DOHH2 (cell line): ENCODE measurements around the gene DDIAS.

Experiments
- H3F3A ChIP-seq: fragments of 200-600 bp; sonication (generic), shearing (Covaris generic); 2 replicates; pipeline ENCODE4 v1.6.0; 2016; ENCODE audit warnings: antibody characterized with exemption, mild to moderate bottlenecking; ENCODE audit not compliant: control insufficient read depth, insufficient read depth
- H3K27ac ChIP-seq: fragments of 200-600 bp; sonication (generic); 2 replicates; pipeline ENCODE4 v1.5.1; 2014; ENCODE audit warnings: low read depth, mild to moderate bottlenecking, low read length, moderate library complexity
- H3K27me3 ChIP-seq: fragments of 200-600 bp; sonication (generic); 2 replicates; pipeline ENCODE4 v1.6.1; 2014; ENCODE audit warnings: mild to moderate bottlenecking, low read length, mixed read lengths; ENCODE audit not compliant: control insufficient read depth
- H3K36me3 ChIP-seq: fragments of 200-600 bp; sonication (generic); 2 replicates; pipeline ENCODE4 v1.6.1; 2014; ENCODE audit warnings: mild to moderate bottlenecking, low read length, moderate library complexity, mixed read lengths; ENCODE audit not compliant: control insufficient read depth
- H3K4me1 ChIP-seq: fragments of 200-600 bp; sonication (generic); 2 replicates; pipeline ENCODE4 v1.6.1; 2014; ENCODE audit warnings: mild to moderate bottlenecking, low read length, mixed read lengths; ENCODE audit not compliant: control insufficient read depth
- H3K4me2 ChIP-seq: fragments of 200-600 bp; sonication (generic); 2 replicates; pipeline ENCODE4 v1.6.0; 2014; ENCODE audit warnings: mild to moderate bottlenecking, low read length, moderate library complexity
- H3K4me3 ChIP-seq: fragments of 200-600 bp; sonication (generic); 2 replicates; pipeline ENCODE4 v1.5.1; 2014; ENCODE audit warnings: mild to moderate bottlenecking, low read length, mixed read lengths
- H3K79me2 ChIP-seq: fragments of 200-600 bp; sonication (generic); 2 replicates; pipeline ENCODE4 v1.6.1; 2014; ENCODE audit warnings: mild to moderate bottlenecking, low read length, mixed read lengths; ENCODE audit not compliant: control insufficient read depth
- H3K9me2 ChIP-seq: fragments of 200-600 bp; sonication (generic); replicated peaks from 2 replicates; pipeline ENCODE4 v1.6.1; 2014; ENCODE audit warnings: mild to moderate bottlenecking, low read length, mixed read lengths; ENCODE audit not compliant: control insufficient read depth
- H3K9me3 ChIP-seq: fragments of 200-600 bp; sonication (generic); 2 replicates; pipeline ENCODE4 v1.6.1; 2014; ENCODE audit warnings: antibody characterized with exemption, low read length, mixed read lengths; ENCODE audit not compliant: control insufficient read depth, insufficient read depth
- H4K20me1 ChIP-seq: fragments of 200-600 bp; sonication (generic); 2 replicates; pipeline ENCODE4 v1.6.0; 2014; ENCODE audit warnings: low read depth, mild to moderate bottlenecking, antibody characterized with exemption, low read length, moderate library complexity; ENCODE audit not compliant: control insufficient read depth, insufficient read depth
- EZH2phosphoT487 ChIP-seq: fragments of 200-600 bp; sonication (generic); IDR thresholded peaks from 2 replicates; pipeline ENCODE4 v1.6.1; 2017; ENCODE audit warnings: borderline replicate concordance, mild to moderate bottlenecking, antibody characterized with exemption, low read length, moderate library complexity, mixed read lengths
- TF ChIP-seq, protein P1 (sequence below): fragments of 200-600 bp; sonication (generic); IDR thresholded peaks from one replicate; pipeline ENCODE4 v1.5.1; 2014; ENCODE audit warnings: antibody characterized with exemption, mild to moderate bottlenecking, low read depth, low read length; ENCODE audit not compliant: poor library complexity, severe bottlenecking

The DDIAS gene

DNA sequence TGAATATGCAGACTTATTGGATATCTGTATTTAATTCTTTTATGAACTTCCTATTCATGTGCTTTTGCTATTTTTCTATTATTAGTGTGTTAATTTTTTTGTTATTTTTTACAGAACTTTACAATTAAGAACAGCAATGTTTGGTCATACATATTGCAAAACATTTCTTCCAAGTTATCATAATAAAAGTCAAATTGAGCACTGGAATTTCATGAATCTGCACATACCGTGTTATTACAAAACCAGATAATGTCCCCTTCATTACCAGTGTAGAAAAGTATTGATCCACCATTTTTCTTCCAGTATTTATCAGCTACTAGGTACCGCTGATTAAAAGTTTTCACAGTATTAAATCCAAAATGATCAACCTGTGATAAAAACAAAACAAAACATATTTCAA lies 41.8 kb upstream of the DDIAS start:
- H3K27me3 ChIP-seq = no peaks in the 10 kb centered on the region
- H3K9me3 ChIP-seq = no peaks in the 10 kb centered on the region
- H3F3A ChIP-seq = peaks cover 4% of the 10 kb centered on the region; the same call in 1 of the 2 replicates
- no peak overlapping the region for H3K4me2 ChIP-seq
- no peak overlapping the region for H3K27ac ChIP-seq
- peaks cover 4% of the 10 kb centered on the region; the same call in 1 of the 2 replicates for H4K20me1 ChIP-seq
- H3K4me3 ChIP-seq = no peak overlapping the region
- H3K36me3 ChIP-seq = no peaks in the 10 kb centered on the region
- TF ChIP-seq EZH2phosphoT487 = no peak
- TF ChIP-seq, protein P1, sequence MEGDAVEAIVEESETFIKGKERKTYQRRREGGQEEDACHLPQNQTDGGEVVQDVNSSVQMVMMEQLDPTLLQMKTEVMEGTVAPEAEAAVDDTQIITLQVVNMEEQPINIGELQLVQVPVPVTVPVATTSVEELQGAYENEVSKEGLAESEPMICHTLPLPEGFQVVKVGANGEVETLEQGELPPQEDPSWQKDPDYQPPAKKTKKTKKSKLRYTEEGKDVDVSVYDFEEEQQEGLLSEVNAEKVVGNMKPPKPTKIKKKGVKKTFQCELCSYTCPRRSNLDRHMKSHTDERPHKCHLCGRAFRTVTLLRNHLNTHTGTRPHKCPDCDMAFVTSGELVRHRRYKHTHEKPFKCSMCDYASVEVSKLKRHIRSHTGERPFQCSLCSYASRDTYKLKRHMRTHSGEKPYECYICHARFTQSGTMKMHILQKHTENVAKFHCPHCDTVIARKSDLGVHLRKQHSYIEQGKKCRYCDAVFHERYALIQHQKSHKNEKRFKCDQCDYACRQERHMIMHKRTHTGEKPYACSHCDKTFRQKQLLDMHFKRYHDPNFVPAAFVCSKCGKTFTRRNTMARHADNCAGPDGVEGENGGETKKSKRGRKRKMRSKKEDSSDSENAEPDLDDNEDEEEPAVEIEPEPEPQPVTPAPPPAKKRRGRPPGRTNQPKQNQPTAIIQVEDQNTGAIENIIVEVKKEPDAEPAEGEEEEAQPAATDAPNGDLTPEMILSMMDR = no peak
- no peaks in the 10 kb centered on the region for H3K9me2 ChIP-seq
- H3K4me1 ChIP-seq = no peaks in the 10 kb centered on the region
- H3K79me2 ChIP-seq = no peaks in the 10 kb centered on the region

DNA sequence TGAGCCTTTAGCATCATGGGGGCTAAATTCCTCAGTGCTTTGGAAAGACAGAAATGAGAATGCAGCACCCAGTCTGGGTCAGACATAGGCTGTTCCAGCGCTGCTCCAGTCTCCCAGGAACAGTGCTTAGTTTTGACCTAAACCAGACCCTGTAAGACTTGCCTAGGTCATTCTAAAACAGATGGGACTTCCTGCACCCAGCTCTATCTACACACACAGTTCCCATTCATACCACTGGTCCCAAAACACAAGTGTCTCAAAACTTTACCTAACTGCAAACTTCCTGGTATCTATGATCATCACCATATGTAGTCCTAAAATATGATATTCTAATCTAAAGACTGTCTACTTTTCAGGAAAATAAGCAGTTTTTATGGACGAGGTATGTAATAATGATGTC lies 39.2 kb upstream of the DDIAS start:
- peaks cover 4% of the 10 kb centered on the region; the same call in 1 of the 2 replicates for H4K20me1 ChIP-seq

DNA sequence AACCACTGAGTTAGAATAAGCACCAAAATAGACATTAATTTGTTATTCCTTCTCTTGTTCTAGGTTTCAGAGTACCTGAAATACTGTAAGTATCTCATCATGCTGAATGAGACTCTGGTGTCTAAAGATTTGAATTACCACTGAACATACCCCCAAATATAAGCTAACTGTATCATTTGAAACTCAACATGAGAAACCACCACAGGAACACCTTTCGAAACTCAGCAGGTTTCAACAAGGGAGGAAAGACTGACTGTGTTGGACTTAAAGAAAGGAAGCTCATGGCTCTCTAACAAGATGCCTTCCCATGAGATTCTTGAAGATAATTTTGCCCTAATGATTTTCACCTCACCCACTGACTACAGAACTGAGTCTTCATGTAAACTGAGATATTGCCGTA lies 38.3 kb upstream of the DDIAS start:
- Histone ChIP-seq H3K4me3 (no peak overlapping the region), H3K27ac (no peak overlapping the region)

More for the DNA sequence above, 39.2 kb upstream of the DDIAS start:
- Histone ChIP-seq H3K4me2 (no peak overlapping the region), H3K9me2 (no peaks in the 10 kb centered on the region), H3K79me2 (no peaks in the 10 kb centered on the region), H3K9me3 (no peaks in the 10 kb centered on the region), H3K4me3 (no peak overlapping the region), H3K4me1 (peaks cover 3% of the 10 kb centered on the region), H3K27ac (no peak overlapping the region), H3K36me3 (no peaks in the 10 kb centered on the region), H3F3A (peaks cover 4% of the 10 kb centered on the region; the same call in 1 of the 2 replicates), H3K27me3 (no peaks in the 10 kb centered on the region)
- TF ChIP-seq, protein P1 = no peak
- TF ChIP-seq EZH2phosphoT487 = no peak

More for the DNA sequence above, 38.3 kb upstream of the DDIAS start:
- Histone ChIP-seq H3K36me3 (no peaks in the 10 kb centered on the region), H3K27me3 (no peaks in the 10 kb centered on the region), H3K9me3 (no peaks in the 10 kb centered on the region), H3K79me2 (no peaks in the 10 kb centered on the region), H3K4me1 (peaks cover 7% of the 10 kb centered on the region), H4K20me1 (peaks cover 4% of the 10 kb centered on the region; the same call in 1 of the 2 replicates), H3K4me2 (no peak overlapping the region), H3K9me2 (no peaks in the 10 kb centered on the region), H3F3A (peaks cover 4% of the 10 kb centered on the region; the same call in 1 of the 2 replicates)
- no peak for TF ChIP-seq EZH2phosphoT487
- TF ChIP-seq, protein P1 = no peak
